K562 (cell line): Measurements from ENCODE around the gene KLC1. TPM values are rescaled to one million over a fixed set of nuclear protein-coding genes. Genes with fewer than 3 reads are reported as not detected.
A peak's percentile ranks its signal among the peaks of the same experiment; 100 is the strongest.

Source experiments
- ATAC-seq: fragments of 200-7000 bp; cut with Tn5 transposase; 3 replicates; pipeline ENCODE4 v1.9.1; 2020; ENCODE audit warnings: moderate library complexity
- BruUV-seq: library from RNA; stranded (reverse); fragments of 400-500 nt; replicated peaks from 2 replicates; lab custom pipeline; 2021; lab: Mats Ljungman, UMichigan
- CTCF ChIA-PET: fragments of 300-600 bp; formaldehyde crosslinking; extraction: SDS; loops from one replicate; lab custom pipeline; 2021; ENCODE audit warnings: low intra/inter-chr PET ratio; lab: Yijun Ruan, JAX
- POLR2A ChIA-PET: fragments of 300-600, 350-650 bp; sonication (Branson Sonifier 250); formaldehyde crosslinking; extraction: SDS; loops from one replicate; lab custom pipeline; 2021; ENCODE audit warnings: antibody characterized with exemption, inconsistent platforms; lab: Yijun Ruan, JAX
- DNase-seq, 4 experiments: peaks; one replicate each; pipeline versions ENCODE4 v3.0.0 to v3.0.0-alpha.2; 2011 to 2018; ENCODE audit warnings: low spot score in 3 of 4, mixed read lengths in 3 of 4; ENCODE audit errors: extremely low read depth in 1 of 4
- FAIRE-seq: peaks from 2 replicates; lab custom pipeline; 2011; peaks lifted over from hg19 to GRCh38; lab: Jason Lieb, UNC
- H2AFZ ChIP-seq: 2 replicates; pipeline ENCODE4 v1.6.0; 2011; ENCODE audit warnings: low read depth, low read length, control low read depth, inconsistent platforms
- H3K27ac ChIP-seq: fragments of 200-600 bp; 3 replicates; pipeline ENCODE4 v1.8.0; 2011; ENCODE audit warnings: low read depth, mild to moderate bottlenecking, control low read depth, inconsistent platforms, low read length, moderate library complexity, mixed read lengths; ENCODE audit errors: extremely low read depth
- H3K27me3 ChIP-seq, 2 experiments: fragments of 300-600 bp in 1 of 2; 2 replicates in 1 of 2; 3 replicates in 1 of 2; pipeline versions ENCODE4 v1.6.0 to v1.8.0; 2011; ENCODE audit warnings: inconsistent platforms in 2 of 2, low read length in 2 of 2, mild to moderate bottlenecking in 1 of 2, mixed read lengths in 1 of 2, moderate library complexity in 1 of 2; ENCODE audit not compliant: control insufficient read depth in 2 of 2, insufficient read depth in 2 of 2
- H3K36me3 ChIP-seq: fragments of 300-600 bp; 3 replicates; pipeline ENCODE4 v1.8.0; 2011; ENCODE audit warnings: mild to moderate bottlenecking, low read length, inconsistent platforms; ENCODE audit not compliant: control insufficient read depth, insufficient read depth
- H3K4me1 ChIP-seq, 2 experiments: fragments of 200-600 bp in 1 of 2; replicated peaks in 1 of 2; 2 replicates in 1 of 2; 3 replicates in 1 of 2; pipeline versions ENCODE4 v1.5.1 to v1.8.0; 2011; ENCODE audit warnings: inconsistent platforms in 2 of 2, low read length in 2 of 2, mild to moderate bottlenecking in 1 of 2, mixed read lengths in 1 of 2, moderate library complexity in 1 of 2; ENCODE audit not compliant: control insufficient read depth in 2 of 2, insufficient read depth in 2 of 2
- H3K4me2 ChIP-seq: 2 replicates; pipeline ENCODE4 v1.6.1; 2011; ENCODE audit warnings: low read length, control low read depth, inconsistent platforms, mixed read lengths; ENCODE audit not compliant: insufficient read depth
- H3K4me3 ChIP-seq: fragments of 200-600 bp; sonication (generic), shearing (Covaris generic); 2 replicates; pipeline ENCODE4 v1.5.1; 2016; ENCODE audit warnings: control low read depth, inconsistent platforms
- H3K79me2 ChIP-seq: fragments of 200-600 bp; 3 replicates; pipeline ENCODE4 v1.8.0; 2011; ENCODE audit warnings: low read length, inconsistent platforms; ENCODE audit not compliant: control insufficient read depth, insufficient read depth
- H3K9ac ChIP-seq, 2 experiments: 2 replicates each; pipeline versions ENCODE4 v1.6.0 to v1.6.1; 2011; ENCODE audit warnings: low read depth in 2 of 2, low read length in 2 of 2, control low read depth in 1 of 2, inconsistent platforms in 1 of 2, mild to moderate bottlenecking in 1 of 2, mixed read lengths in 1 of 2; ENCODE audit not compliant: insufficient read depth in 1 of 2
- H3K9me1 ChIP-seq: one replicate; pipeline ENCODE4 v1.6.0; 2011; ENCODE audit warnings: inconsistent platforms, mild to moderate bottlenecking, low read length, moderate library complexity; ENCODE audit not compliant: control insufficient read depth, insufficient read depth
- H3K9me3 ChIP-seq: replicated peaks from 2 replicates; pipeline ENCODE4 v1.5.1; 2011; ENCODE audit warnings: low read depth, low read length, inconsistent platforms; ENCODE audit not compliant: control insufficient read depth, insufficient read depth
- H4K20me1 ChIP-seq: replicated peaks from 2 replicates; pipeline ENCODE4 v1.6.1; 2011; ENCODE audit warnings: low read length, inconsistent platforms, mixed read lengths; ENCODE audit not compliant: control insufficient read depth, insufficient read depth
- C11orf30 ChIP-seq: fragments of 450-650 bp; IDR thresholded peaks from 2 replicates; pipeline ENCODE4 v1.6.1; 2016; ENCODE audit warnings: low read depth, mild to moderate bottlenecking
- LARP7 ChIP-seq: fragments of 450-650 bp; IDR thresholded peaks from 2 replicates; pipeline ENCODE4 v1.6.1; 2016
- LCOR ChIP-seq: sonication (generic); formaldehyde crosslinking; IDR thresholded peaks from 2 replicates; pipeline ENCODE4 v1.8.0; 2022; ENCODE audit warnings: mild to moderate bottlenecking, missing genetic modification reagents
- MEIS2 ChIP-seq: fragments of 450-650 bp; IDR thresholded peaks from 2 replicates; pipeline ENCODE4 v1.6.1; 2014; ENCODE audit warnings: mild to moderate bottlenecking; ENCODE audit not compliant: partially characterized antibody
- PHF21A ChIP-seq: fragments of 450-650 bp; IDR thresholded peaks from 2 replicates; pipeline ENCODE4 v1.6.1; 2017; ENCODE audit warnings: low read depth, borderline replicate concordance
- ZNF609 ChIP-seq: sonication (generic); formaldehyde crosslinking; IDR thresholded peaks from 2 replicates; pipeline ENCODE4 v1.8.1; 2023; ENCODE audit warnings: missing genetic modification reagents, mild to moderate bottlenecking, borderline replicate concordance
- ZNF699 ChIP-seq: fragments of 250-450 bp; sonication (Bioruptor Pico); IDR thresholded peaks from 2 replicates; pipeline ENCODE4 v1.8.0; 2021; ENCODE audit warnings: mild to moderate bottlenecking, moderate library complexity; ENCODE audit not compliant: insufficient replicate concordance
- ZNF778 ChIP-seq: fragments of 450-650 bp; formaldehyde crosslinking; IDR thresholded peaks from 2 replicates; pipeline ENCODE4 v1.4.0; 2020; ENCODE audit warnings: mild to moderate bottlenecking, moderate library complexity
- WGBS: fragments of 100-300 bp; shearing (Covaris generic); methylation state at CpG from one replicate; pipeline ENCODE4 v1.1.6; 2016; ENCODE audit warnings: low coverage, mixed read lengths; ENCODE audit not compliant: insufficient coverage; ENCODE audit errors: missing lambda C conversion rate; 5-methylcytosine and 5-hydroxymethylcytosine counted together
- in situ Hi-C: fragments of 300-500 bp; cut with MboI; formaldehyde crosslinking; loops from 4 replicates; pipeline ENCODE4 v1.15.0; 2018; ENCODE audit warnings: inconsistent platforms, mixed read lengths
- intact Hi-C: fragments of 100-400 bp; cut with micrococcal nuclease; formaldehyde crosslinking; loops from 2 replicates; pipeline ENCODE4 v1.14.2; 2022
- polyA plus RNA-seq, 8 experiments: library from polyadenylated mRNA; depleted of rRNA in 4 of 8; stranded (reverse) in 5 of 8; unstranded in 3 of 8; fragments of >200 nt; fragmentation: Nextera tagmentation in 2 of 8; fragmentation: Illumina TruSeq in 1 of 8; extraction: Ambion mirVana in 2 of 8; extraction: Trizol in 1 of 8; gene quantifications; 2 replicates each; pipeline versions ENCODE4 v1.2.1 to v1.2.3, GENCODE V29; 2011 to 2014; ENCODE audit warnings: inconsistent platforms in 1 of 8, missing spikeins in 1 of 8
- total RNA-seq, 7 experiments: library from RNA; depleted of rRNA in 6 of 7; stranded (reverse); fragments of >200 nt in 6 of 7; fragmentation: Illumina TruSeq in 2 of 7; extraction: Trizol in 2 of 7; gene quantifications; 2 replicates each; pipeline versions ENCODE4 v1.2.1 to v1.2.3, GENCODE V29; 2011 to 2021; ENCODE audit warnings: low replicate concordance in 1 of 7
- TF ChIP-seq, protein P1 (sequence below): fragments of 450-650 bp; IDR thresholded peaks from 2 replicates; pipeline ENCODE4 v1.6.1; 2017; ENCODE audit warnings: mild to moderate bottlenecking, moderate library complexity
- TF ChIP-seq, protein P2 (sequence below), 3 experiments: fragments of 200-800 bp in 1 of 3; fragments of 250-450 bp in 1 of 3; fragments of 450-650 bp in 1 of 3; sonication (Bioruptor Pico) in 1 of 3; sonication (Bioruptor generic) in 1 of 3; formaldehyde crosslinking in 1 of 3; IDR thresholded peaks; 2 replicates each; pipeline versions ENCODE4 v1.6.1 to v1.8.0; 2016 to 2022; ENCODE audit warnings: mild to moderate bottlenecking in 2 of 3, missing genetic modification characterization in 2 of 3, missing compliant biosample characterization in 1 of 3, moderate library complexity in 1 of 3

Gene KLC1
- total and polyA plus RNA-seq, 9 of the 15 experiments (the other 6 are each of a cell fraction or from before 2014, with no cell fraction given): 4.9 to 134 (median 54.8) TPM

- Histone ChIP-seq H3K36me3 (peaks cover 50% of the 10 kb centered on the region; the same call in 2 of the 3 replicates), H3K27ac (peak within 1 kb of the TSS; percentile 87), H3K4me1 (peaks cover 29 to 63% of the 10 kb centered on the region in 2 experiments; a peak in 4 of 5 replicates), H3K9me1 (no peaks in the 10 kb centered on the region), H4K20me1 (0 out of 2 replicates have a peak, but pooled peaks cover 5% of the 10 kb centered on the region), H3K79me2 (peaks cover 76% of the 10 kb centered on the region), H3K9ac (peak within 1 kb of the TSS; percentile 78 to 97), H2AFZ (peak within 1 kb of the TSS; percentile 51; the same call in 1 of the 2 replicates), H3K9me3 (no peaks in the 10 kb centered on the region), H3K4me3 (peak within 1 kb of the TSS; percentile 68), H3K4me2 (peak within 1 kb of the TSS; percentile 73), H3K27me3 (no peaks in the 10 kb centered on the region)
- 1% methylated on average over 36 of the region's 121 CpGs for WGBS
- BruUV-seq: no TSS peak
- intact Hi-C loops: no loop called here
- ATAC-seq (peak; percentile 96), DNase-seq (peak; percentile 95 to 99 (median 96)), FAIRE-seq (peak; percentile 99)
- in situ Hi-C loops: no loop called here
- ChIA-PET CTCF (no interaction called here), POLR2A (interaction anchor here (0.7 to 1.7 kb wide), 6 partner anchors 9 to 47 kb away, joined by 3 to 9 read pairs (median 4); no protein-coding TSS in a partner anchor)
- TF ChIP-seq ZNF699 (CRISPR knock-in tag) (no peak), PHF21A (no peak), C11orf30 (peak; percentile 43; the same call in 1 of the 2 replicates), LARP7 (no peak), ZNF609 (CRISPR knock-in tag) (no peak; the same call in 1 of the 2 replicates), ZNF778 (no peak), LCOR (CRISPR knock-in tag) (no peak), MEIS2 (no peak)
- TF ChIP-seq, protein P1, sequence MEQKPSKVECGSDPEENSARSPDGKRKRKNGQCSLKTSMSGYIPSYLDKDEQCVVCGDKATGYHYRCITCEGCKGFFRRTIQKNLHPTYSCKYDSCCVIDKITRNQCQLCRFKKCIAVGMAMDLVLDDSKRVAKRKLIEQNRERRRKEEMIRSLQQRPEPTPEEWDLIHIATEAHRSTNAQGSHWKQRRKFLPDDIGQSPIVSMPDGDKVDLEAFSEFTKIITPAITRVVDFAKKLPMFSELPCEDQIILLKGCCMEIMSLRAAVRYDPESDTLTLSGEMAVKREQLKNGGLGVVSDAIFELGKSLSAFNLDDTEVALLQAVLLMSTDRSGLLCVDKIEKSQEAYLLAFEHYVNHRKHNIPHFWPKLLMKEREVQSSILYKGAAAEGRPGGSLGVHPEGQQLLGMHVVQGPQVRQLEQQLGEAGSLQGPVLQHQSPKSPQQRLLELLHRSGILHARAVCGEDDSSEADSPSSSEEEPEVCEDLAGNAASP: no peak
- TF ChIP-seq, protein P2, sequence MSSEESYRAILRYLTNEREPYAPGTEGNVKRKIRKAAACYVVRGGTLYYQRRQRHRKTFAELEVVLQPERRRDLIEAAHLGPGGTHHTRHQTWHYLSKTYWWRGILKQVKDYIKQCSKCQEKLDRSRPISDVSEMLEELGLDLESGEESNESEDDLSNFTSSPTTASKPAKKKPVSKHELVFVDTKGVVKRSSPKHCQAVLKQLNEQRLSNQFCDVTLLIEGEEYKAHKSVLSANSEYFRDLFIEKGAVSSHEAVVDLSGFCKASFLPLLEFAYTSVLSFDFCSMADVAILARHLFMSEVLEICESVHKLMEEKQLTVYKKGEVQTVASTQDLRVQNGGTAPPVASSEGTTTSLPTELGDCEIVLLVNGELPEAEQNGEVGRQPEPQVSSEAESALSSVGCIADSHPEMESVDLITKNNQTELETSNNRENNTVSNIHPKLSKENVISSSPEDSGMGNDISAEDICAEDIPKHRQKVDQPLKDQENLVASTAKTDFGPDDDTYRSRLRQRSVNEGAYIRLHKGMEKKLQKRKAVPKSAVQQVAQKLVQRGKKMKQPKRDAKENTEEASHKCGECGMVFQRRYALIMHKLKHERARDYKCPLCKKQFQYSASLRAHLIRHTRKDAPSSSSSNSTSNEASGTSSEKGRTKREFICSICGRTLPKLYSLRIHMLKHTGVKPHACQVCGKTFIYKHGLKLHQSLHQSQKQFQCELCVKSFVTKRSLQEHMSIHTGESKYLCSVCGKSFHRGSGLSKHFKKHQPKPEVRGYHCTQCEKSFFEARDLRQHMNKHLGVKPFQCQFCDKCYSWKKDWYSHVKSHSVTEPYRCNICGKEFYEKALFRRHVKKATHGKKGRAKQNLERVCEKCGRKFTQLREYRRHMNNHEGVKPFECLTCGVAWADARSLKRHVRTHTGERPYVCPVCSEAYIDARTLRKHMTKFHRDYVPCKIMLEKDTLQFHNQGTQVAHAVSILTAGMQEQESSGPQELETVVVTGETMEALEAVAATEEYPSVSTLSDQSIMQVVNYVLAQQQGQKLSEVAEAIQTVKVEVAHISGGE (CRISPR knock-in tag; IDR thresholded peaks at IDR 0.05): peak in 1 of 3 experiments; percentile 49; a peak in 1 of 6 replicates
These were observed 86.3 kb downstream of the KLC1 start, which contains the start of the genes XRCC3 and ZFYVE21 for GRCh38 chr14:103715052-103716000. Gene XRCC3 (minus strand): TSS chr14:103715451. CDS start chr14:103711087, 4,364 bp downstream. Gene ZFYVE21 (plus strand): TSS chr14:103715810. CDS start chr14:103715842, 32 bp downstream.
